Stimulated activated CD4-positive, alpha-beta T cell treated with anti-CD3 and anti-CD28 coated beads, Interleukin-4, amount 100 ng/mL, for 48 hours (primary cell): ENCODE results near the gene MRPS14.
"Not testable (repeated sequence)": the region's sequence is repeated elsewhere in the genome, so short reads cannot be mapped to it uniquely, and the experiment has no call there.

ENCODE experiments used
- DNase-seq, 2 donors: peaks; one replicate each; pipeline ENCODE4 v3.0.0-alpha.2; 2020; ENCODE audit warnings: low read depth in 2 of 2

Gene MRPS14

DNA sequence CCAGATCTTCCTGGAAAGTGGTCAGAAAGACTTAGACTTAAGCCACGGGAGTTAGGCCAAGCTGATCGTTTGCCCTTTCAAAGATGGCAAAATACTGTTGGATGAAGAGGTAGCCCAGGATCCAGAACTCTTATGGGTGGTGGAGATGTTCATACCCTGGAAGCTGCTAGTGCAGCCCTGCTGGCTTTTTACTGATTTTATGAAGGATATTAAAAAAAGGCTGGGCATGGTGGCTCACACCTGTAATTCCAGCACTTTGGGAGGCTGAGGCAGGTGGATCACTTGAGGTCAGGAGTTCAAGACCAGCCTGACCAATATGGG is 657 bp upstream of the MRPS14 start:
- DNase-seq: not testable (repeated sequence)

DNA sequence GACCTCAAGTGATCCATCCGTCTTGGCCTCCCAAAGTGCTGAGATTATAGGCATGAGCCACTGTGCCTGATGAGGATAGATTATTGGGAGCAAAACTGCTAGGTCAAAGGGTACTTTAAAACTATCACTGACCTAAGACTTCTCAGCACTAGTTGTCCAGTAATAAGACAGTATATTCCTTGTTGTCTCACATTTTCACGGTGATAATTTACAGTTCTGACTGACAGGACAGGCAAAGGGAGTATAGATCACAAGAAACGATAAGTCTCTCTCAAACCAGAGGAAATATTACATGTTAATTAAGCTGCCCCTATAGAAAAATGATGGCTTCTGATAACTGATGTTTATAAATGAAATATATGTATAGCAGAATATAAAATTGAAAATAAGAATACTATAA is 3.7 kb downstream of the MRPS14 start:
- no peak for DNase-seq

DNA sequence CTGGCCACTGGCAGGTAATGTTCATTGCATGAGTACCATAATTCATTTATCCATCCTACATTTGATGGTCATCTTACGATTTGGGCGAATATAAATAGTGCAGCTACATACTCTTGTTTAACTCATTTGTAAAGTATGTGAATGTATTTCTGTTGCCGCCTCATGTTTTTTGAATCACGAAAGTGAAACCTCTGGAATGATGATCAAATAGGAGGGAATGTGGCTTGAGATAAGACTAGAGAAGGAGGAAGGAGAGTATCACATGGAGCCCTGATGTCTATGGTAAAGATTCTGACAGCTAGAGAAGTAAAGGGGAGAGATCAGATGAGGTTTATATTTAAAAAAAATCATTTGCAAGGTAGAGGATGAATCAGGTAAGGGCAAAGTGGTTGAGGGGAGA is 8.0 kb downstream of the MRPS14 start:
- DNase-seq: no peak

- no peak for DNase-seq
These were observed 9.8 kb downstream of the MRPS14 start for GRCh38 chr1:175013445-175013844.

- DNase-seq: no peak
These were observed 13.7 kb downstream of the MRPS14 start for GRCh38 chr1:175009532-175009931.

- DNase-seq: no peak
These were observed 18.0 kb downstream of the MRPS14 start for GRCh38 chr1:175005085-175005783.

- DNase-seq: no peak
These were observed 19.7 kb downstream of the MRPS14 start for GRCh38 chr1:175003521-175003920.

DNA sequence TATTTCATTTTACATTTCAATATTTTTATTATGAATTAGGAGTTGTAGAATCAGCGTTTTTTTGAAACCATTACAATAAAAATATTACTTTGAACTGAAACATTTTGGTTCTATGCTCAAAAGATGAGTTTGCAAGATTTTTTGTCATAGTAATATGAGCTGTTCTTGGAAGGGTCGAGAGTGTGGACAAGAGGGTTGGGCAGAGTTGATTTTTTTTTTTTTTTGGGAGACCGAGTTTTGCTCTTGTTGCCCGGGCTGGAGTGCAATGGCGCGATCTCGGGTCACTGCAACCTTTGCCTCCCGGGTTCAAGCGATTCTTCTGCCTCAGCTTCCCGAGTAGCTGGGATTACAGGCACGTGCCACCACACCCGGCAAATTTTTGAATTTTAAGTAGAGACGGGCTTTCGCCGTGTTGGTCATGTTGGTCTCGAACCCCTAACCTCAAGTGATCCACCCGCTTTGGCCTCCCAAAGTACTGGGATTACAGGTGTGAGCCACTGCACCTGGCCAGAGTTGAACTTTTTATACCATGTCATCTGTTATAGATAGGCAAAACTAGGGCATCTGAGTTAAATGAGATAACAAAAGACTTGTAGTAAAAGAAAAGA is 20.2 kb downstream of the MRPS14 start:
- no peak for DNase-seq

DNA sequence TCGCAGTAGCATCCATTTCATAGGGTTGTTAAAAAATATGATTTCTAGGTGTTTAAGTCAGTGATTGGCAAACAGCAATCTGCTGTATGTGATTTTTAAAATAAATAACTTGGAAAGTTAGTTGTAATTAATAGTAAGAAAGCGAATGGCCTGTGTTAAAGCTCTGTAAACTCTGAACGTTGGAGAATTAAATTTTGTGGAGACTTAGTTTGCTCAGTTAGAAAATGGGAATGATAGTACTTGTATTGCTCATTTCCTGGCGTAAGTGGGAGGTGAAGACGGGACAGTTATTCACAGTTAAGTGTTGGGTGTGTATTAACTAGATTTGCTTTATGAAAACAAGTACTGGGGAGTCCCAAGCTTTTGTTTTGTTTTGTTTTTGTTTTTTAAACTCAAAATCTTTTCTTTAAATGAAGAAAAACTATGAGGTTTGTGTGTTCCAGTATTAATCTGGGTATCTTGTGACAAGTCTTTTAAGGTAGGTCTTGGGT is 22.5 kb downstream of the MRPS14 start:
- DNase-seq: no peak

DNA sequence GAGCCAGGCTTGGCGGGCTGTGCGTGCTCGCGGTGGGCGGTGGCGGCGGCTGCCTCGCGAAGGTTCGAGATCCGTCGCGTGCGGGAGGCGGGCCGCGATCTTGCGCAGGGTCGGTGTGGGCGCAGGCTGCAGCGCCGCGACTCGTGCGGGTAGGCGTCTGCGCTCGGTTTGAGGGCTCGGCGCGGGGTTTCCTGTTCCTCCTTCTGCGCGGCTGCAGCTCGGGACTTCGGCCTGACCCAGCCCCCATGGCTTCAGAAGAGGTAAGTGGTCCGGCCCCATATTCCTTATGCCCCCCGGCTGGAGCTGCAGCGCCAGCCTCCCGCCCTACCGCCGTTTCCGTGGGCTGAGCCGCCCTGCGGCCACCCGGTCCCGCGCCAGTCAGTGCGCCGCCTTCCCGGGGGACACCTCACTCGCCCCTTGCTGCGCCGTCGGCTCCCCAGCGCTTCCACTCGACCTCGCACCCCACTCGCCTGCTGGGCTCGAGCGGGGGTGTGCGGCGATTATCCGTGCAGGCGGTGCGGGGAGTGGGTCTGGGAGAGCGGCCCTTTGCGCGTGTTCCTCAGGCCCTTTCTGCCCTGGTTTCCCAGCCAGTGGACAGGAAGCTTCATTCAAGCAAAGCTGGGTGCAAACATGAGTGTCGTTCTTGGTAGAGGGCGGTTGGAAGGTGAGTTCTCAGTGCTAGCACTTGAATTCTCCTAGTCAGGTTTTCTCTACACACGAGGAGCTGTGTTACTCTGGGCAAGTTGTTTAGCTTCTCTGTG is 23.1 kb downstream of the MRPS14 start, which contains the start of gene CACYBP:
Gene CACYBP (plus strand): TSS at position 12 of the 761 bp plus-strand sequence. CDS start 234 bp downstream, at position 246.
- DNase-seq: peak in 1 of 2 donors; percentile 30

GRCh38 chr1:174999216-174999935 is 23.8 kb downstream of the MRPS14 start:
- peak; percentile 94 to 95 for DNase-seq

DNA sequence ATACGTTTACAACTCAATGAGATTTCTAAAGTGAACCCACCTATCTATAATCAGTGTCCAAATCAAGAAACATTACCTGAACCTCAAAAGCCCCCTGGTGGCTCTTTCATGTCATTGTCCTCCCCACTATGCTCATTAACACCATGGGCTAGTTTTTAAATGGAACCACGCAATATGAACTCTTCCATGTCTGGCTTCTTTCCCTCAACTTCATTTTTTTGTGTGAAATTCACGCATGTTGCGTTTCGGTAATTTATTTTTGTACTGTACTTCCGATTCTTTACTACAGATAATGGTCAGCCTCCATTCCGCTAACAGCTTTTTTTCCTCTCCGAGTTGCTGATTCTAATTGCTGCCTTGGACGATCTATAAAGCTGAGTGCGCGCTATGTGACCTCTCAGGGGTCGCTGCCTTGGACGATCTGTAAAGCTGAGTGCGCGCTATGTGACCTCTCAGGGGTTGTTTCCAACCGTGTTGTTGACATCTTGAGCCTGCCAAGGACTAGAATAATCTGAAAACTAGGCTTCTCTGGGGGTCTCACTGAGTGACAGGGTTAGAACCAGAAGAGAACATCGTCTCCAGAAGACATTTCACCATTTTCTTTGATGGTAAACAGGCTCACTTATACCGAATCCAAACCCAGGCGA is 24.5 kb downstream of the MRPS14 start:
- DNase-seq: no peak

GRCh38 chr1:174997041-174997440 is 26.2 kb downstream of the MRPS14 start:
- DNase-seq: no peak

GRCh38 chr1:174996476-174996875 is 26.7 kb downstream of the MRPS14 start:
- DNase-seq: no peak

- no peak for DNase-seq
These were observed 27.3 kb downstream of the MRPS14 start for GRCh38 chr1:174995916-174996315.

GRCh38 chr1:174995121-174995520 is 28.1 kb downstream of the MRPS14 start:
- DNase-seq: no peak

GRCh38 chr1:174991473-174991872 is 31.8 kb downstream of the MRPS14 start:
- DNase-seq: no peak

DNA sequence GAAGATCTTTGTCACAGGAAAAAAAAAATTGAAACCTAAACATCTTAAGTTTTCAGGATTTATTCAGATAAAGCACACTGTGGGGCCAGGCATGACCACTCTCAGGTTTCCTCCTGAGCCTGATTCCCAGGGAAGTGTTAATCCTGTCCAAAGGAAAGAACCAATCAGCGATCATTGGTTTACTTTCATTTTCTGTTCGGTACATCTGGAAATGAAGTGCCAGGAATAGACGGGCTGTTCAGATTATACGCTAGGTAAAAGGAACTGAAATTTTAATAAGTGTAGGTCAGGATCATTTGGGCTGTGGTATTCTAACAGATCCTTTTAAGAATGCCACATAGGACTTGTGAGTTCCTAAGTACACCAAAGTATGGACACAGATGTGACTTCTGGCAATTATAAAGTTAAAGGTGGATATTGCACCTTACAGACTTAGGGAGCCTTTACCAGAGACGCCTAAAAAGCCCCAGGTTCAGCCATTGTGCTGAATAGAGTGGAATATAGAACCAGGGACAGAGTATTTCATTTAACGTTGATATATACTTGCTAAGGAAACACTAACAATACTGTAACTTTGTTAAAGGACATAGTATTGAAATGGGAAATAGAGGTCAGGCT is 32.7 kb downstream of the MRPS14 start:
- DNase-seq: no peak

- no peak for DNase-seq
These were observed 33.5 kb downstream of the MRPS14 start for GRCh38 chr1:174989536-174990220.

- DNase-seq: no peak
These were observed 34.2 kb downstream of the MRPS14 start for GRCh38 chr1:174988986-174989385.

GRCh38 chr1:174988539-174988938 is 34.7 kb downstream of the MRPS14 start:
- no peak for DNase-seq
